EL (cell line): ENCODE data around the gene PKN3.

Source experiments
- DNase-seq: peaks from one replicate; pipeline ENCODE4 v3.0.0-alpha.2; 2016

Gene PKN3

DNA sequence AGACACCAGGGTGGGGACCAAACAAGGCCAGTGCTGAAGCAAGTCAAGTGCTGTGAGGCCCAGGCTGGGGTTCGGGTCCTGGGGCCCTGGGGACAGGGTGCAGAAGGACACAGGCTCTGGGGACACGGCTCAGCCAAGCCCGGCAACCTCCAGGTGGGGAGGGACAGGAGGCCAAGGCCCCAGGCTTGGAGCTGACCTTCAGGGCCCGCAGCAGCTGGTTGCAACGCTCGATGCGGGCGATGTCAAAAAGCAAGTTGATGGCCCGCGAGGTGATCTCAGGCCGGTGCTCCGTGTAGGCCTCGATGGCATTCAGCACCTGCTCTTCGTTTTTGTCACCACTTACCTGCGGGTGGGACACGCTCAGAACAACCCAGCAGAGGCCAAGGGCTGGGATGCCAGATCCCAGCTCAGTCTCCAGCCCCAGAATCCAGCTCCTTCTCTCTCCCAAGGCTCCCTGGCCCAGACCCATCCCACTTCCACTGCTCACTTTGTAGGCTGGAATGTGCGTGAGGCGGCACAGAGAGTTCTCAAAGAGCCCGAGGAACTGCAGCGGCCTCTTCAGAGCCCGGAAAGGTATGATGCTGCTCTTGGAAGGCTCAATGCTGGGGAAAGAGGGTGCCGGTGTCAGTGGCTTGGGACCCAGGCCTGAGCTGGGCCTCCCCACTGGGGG, 48.8 kb downstream of the PKN3 start:
- DNase-seq: no peak

DNA sequence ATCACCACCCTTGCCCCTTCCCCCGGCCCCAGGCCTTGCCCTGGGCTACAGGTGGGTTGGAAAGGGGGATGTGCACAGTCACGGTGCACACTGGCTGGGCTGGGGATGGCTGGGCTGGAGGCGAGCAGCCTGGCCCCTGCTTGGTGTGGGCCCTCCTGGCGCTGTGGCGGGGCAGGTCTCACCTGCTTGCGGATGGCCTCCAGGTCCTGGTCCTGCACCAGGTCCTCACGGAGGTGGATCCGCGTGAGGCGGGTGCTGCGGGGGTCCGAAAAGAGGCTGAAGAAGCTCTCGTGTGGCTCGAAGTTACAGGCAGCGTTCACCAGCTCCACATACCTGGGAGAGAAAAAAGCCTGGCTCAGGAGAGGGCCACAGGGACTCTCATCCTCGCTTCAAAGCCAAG, 51.3 kb downstream of the PKN3 start:
- DNase-seq: no peak

DNA sequence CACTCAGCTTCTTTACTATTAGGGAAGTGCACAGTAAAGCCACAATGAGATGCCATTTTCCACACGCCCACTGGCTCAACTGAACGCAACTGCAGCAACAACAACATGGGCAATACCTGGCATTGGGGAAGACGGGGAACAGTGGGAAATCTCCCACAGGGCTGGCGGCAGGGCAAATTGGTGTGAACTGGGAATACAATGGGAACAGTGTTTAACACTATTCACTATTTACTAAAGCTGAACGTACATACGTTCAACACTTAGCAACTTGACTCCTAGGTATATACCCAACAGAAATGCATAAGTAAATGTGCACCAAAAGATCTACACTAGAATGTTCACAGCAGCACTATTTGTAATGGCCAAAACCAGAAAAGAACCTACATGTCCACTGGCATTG, 55.3 kb downstream of the PKN3 start:
- no peak for DNase-seq

DNA sequence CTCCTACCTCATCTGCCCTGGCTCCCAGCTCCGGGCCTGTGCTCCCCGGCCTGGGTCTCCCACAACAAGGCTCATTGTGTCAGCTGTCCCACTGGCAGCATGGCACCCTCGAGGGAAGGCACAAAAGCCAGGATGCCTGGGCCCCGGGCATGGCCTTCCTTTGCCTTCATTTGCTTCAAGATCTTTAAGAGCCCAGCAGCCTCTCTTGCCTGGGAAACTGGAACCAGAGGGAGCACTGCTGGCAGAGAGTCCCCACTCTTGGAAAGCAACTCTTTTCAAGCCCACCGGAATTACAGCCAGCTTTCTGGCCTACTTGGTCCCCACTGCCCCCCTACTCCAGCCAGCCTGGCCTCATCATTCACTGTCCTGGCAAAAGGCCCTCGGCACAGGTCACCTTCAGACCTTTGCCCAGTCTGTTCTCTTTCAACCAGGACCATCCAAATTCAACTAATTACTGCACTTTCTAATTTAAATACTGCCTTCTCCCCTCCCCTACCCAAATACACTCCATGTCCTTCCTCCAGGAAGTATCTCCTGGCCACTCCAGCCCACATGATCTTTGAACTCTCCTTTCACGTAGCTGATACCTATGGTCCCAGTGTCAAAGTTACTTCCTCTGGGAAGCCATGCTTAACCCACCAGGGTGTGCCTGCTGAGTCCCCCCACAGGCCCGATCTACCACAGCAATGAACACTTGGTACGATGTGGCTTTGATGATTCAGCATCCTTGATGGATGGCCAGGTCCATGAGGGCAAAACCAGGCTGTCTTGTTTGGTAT, 60.6 kb downstream of the PKN3 start:
- no peak for DNase-seq

DNA sequence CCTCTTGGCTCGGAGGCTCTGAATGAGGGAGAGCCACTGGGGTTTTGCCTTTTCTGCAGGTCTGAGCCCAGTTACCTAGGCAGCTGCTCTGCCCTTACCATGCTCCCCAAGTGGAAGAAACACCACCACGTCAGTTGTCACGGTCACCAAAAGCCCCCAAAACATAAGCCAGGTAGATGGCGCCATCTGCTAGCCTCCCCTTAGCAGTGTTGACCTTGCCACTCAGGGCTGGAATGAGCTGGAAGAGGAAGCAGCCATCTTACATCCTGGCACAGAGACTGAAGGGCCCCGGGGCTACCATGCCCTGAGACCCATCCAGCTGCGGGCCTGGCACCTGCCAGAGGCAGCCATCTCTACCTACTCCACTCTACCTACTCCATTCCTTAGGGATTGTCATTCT, 62.1 kb downstream of the PKN3 start:
- DNase-seq: no peak

DNA sequence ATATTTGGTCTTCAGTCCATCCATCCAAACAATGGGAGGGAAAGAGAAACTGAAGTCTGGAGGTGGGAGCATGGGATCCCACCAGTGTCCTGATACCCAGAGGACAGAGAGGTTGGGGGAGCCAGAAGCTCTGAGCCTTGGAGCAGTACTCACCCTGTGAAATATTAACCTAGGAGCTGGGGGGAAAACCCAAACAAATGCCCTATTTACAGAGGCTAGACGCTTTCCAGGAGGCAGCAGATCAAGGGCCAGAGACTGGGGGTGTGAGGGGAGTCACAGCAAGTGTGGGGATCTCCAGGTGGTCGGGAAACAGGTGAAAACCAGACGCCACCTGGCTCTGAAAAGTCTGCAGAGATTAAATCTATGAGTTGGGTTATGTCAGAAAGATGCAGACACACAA, 63.2 kb downstream of the PKN3 start:
- DNase-seq: no peak

DNA sequence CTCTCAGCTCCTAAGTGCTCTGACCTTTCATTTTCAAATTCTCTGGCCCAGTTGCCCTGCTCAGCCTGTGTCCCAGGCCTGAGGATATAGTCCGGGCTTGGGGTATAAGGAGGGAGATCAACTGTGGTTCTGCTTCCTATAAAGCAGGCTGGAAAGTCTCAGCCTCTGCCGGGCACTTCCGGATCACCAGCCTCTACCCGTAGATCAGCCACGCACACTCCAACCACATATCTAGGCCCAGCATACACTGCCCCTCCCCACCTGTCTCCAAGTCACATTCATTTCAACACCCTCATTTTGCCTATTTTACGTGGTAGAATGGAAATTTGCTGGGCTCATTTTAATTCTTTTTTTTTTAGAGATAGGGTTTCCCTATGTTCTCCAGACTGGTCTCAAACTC, 66.3 kb downstream of the PKN3 start:
- no peak for DNase-seq
